NCI-H2081 treated with DMSO at 0.1 percent for 48 hours (cell line): Measurements from ENCODE around the gene GABBR1.

ENCODE experiments used
- DNase-seq: peaks from one replicate; lab custom pipeline; 2025; lab: John Stamatoyannopoulos, UW

The GABBR1 gene

GRCh38 chr6:29653452-29654038, 20.6 kb upstream of the GABBR1 start:
- peak; percentile 38 for DNase-seq

GRCh38 chr6:29652198-29652584, 19.2 kb upstream of the GABBR1 start:
- no peak for DNase-seq

- no peak for DNase-seq
These were observed 18.6 kb upstream of the GABBR1 start for GRCh38 chr6:29651413-29652197.

GRCh38 chr6:29649701-29650673, 17.0 kb upstream of the GABBR1 start:
- peak; percentile 92 for DNase-seq

GRCh38 chr6:29647927-29648642, 15.1 kb upstream of the GABBR1 start:
- DNase-seq, result no peak

- no peak for DNase-seq
These were observed 8.6 kb upstream of the GABBR1 start for GRCh38 chr6:29641430-29642148.

GRCh38 chr6:29637247-29637646, 4.3 kb upstream of the GABBR1 start:
- no peak for DNase-seq

GRCh38 chr6:29633534-29633905, 537 bp upstream of the GABBR1 start:
- DNase-seq, result no peak

GRCh38 chr6:29631860-29632731, 887 bp downstream of the GABBR1 start:
- DNase-seq, result no peak

- DNase-seq, result no peak
These were observed 1.7 kb downstream of the GABBR1 start for GRCh38 chr6:29631209-29631810.

- DNase-seq, result no peak
These were observed 2.7 kb downstream of the GABBR1 start for GRCh38 chr6:29630315-29630714.

- DNase-seq, result no peak
These were observed 3.4 kb downstream of the GABBR1 start for GRCh38 chr6:29629571-29629970.

GRCh38 chr6:29628419-29629281, 4.3 kb downstream of the GABBR1 start:
- peak; percentile 83 for DNase-seq

GRCh38 chr6:29627755-29628418, 5.1 kb downstream of the GABBR1 start:
- no peak for DNase-seq

GRCh38 chr6:29626948-29627754, 5.8 kb downstream of the GABBR1 start:
- DNase-seq, result no peak

GRCh38 chr6:29625337-29625930, 7.5 kb downstream of the GABBR1 start:
- no peak for DNase-seq

- DNase-seq, result no peak
These were observed 8.4 kb downstream of the GABBR1 start for GRCh38 chr6:29624520-29624961.
